HL-60 (cell line): ENCODE data around the gene SRSF2.
"Not testable (repeated sequence)": the region's sequence is repeated elsewhere in the genome, so short reads cannot be mapped to it uniquely, and the experiment has no call there.

Experiments
- POLR2AphosphoS5 ChIP-seq: IDR thresholded peaks from 2 replicates; pipeline ENCODE4 v1.6.1; 2012; ENCODE audit warnings: low read depth
- TF ChIP-seq, protein P1 (sequence below): IDR thresholded peaks from one replicate; pipeline ENCODE4 v1.5.1; 2011; ENCODE audit warnings: low read length, control low read depth, inconsistent platforms; ENCODE audit not compliant: insufficient read depth

- not testable (repeated sequence) for TF ChIP-seq POLR2AphosphoS5
- TF ChIP-seq, protein P1, sequence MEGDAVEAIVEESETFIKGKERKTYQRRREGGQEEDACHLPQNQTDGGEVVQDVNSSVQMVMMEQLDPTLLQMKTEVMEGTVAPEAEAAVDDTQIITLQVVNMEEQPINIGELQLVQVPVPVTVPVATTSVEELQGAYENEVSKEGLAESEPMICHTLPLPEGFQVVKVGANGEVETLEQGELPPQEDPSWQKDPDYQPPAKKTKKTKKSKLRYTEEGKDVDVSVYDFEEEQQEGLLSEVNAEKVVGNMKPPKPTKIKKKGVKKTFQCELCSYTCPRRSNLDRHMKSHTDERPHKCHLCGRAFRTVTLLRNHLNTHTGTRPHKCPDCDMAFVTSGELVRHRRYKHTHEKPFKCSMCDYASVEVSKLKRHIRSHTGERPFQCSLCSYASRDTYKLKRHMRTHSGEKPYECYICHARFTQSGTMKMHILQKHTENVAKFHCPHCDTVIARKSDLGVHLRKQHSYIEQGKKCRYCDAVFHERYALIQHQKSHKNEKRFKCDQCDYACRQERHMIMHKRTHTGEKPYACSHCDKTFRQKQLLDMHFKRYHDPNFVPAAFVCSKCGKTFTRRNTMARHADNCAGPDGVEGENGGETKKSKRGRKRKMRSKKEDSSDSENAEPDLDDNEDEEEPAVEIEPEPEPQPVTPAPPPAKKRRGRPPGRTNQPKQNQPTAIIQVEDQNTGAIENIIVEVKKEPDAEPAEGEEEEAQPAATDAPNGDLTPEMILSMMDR = not testable (repeated sequence)
These were observed 26.9 kb downstream of the SRSF2 start for GRCh38 chr17:76709951-76710862.
